ENCODE results near the gene ACADM. TPM values are rescaled to one million over a fixed set of nuclear protein-coding genes. Genes with fewer than 3 reads are reported as not detected.
"Not testable (repeated sequence)": the region's sequence is repeated elsewhere in the genome, so short reads cannot be mapped to it uniquely, and the experiment has no call there.

Gene ACADM
- total RNA-seq, 1 experiment from 2014 or later, result 44.4 TPM

GRCh38 chr1:75731881-75732280, 7.4 kb downstream of the ACADM start:
- in situ Hi-C loops (cut with HindIII; ENCODE audit: low sequenced_read_pairs), result no loop called here
- no peak for DNase-seq (ENCODE audit: low spot score)

DNA sequence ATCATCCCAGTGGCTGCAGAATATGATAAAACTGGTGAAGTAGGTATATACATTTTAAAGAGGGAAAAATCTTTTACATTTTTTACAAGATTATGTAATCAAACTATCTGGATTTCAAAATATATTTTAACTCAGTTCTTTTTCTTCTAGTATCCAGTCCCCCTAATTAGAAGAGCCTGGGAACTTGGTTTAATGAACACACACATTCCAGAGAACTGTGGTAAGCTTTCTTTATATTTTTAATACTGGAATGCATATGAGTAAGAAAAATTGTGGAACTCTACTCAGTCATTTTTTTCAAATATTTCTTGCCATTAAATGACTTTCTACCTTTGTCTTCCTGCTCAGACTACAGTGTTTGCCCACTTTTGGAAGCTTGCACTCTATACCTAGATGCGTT, 8.2 kb downstream of the ACADM start:
- in situ Hi-C loops (cut with HindIII; ENCODE audit: low sequenced_read_pairs), result no loop called here
- no peak for DNase-seq (ENCODE audit: low spot score)

DNA sequence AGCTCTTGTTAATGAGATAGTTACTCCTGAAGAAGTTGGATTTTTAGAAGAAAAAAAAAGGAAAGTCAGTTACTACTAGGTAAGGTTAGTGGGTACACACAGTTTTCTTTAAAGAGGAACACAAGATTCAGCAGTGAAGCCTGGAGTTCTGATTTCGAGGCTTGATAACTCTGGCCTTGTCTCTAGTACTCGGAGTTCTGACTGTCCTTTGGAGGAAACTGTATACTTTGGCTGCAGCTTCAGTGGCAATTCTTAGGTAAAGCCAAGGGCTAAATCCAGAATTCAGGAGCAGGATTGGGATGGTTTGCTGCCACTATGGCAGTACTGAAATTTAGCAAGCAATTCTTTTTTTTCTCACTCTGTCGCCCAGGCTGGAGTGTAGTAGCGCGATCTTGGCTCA, 9.2 kb downstream of the ACADM start:
- no peak for DNase-seq (ENCODE audit: low spot score)
- in situ Hi-C loops (cut with HindIII; ENCODE audit: low sequenced_read_pairs), result no loop called here

GRCh38 chr1:75736016-75736415, 11.5 kb downstream of the ACADM start:
- no peak for DNase-seq (ENCODE audit: low spot score)
- in situ Hi-C loops (cut with HindIII; ENCODE audit: low sequenced_read_pairs), result no loop called here

- in situ Hi-C loops (cut with HindIII; ENCODE audit: low sequenced_read_pairs), result no loop called here
- DNase-seq (ENCODE audit: low spot score), result no peak
Observed at GRCh38 chr1:75742047-75742625, 17.6 kb downstream of the ACADM start.

- no peak for DNase-seq (ENCODE audit: low spot score)
- in situ Hi-C loops (cut with HindIII; ENCODE audit: low sequenced_read_pairs), result no loop called here
Observed at GRCh38 chr1:75745276-75745675, 20.8 kb downstream of the ACADM start.

- in situ Hi-C loops (cut with HindIII; ENCODE audit: low sequenced_read_pairs), result not testable (repeated sequence)
Observed at GRCh38 chr1:75757210-75757609, 32.7 kb downstream of the ACADM start.

GRCh38 chr1:75758543-75758942, 34.0 kb downstream of the ACADM start:
- DNase-seq (ENCODE audit: low spot score); in situ Hi-C loops (cut with HindIII; ENCODE audit: low sequenced_read_pairs): not testable (repeated sequence)

More at GRCh38 chr1:75757210-75757609, 32.7 kb downstream of the ACADM start:
- DNase-seq (ENCODE audit: low spot score), result not testable (repeated sequence)

- in situ Hi-C loops (cut with HindIII; ENCODE audit: low sequenced_read_pairs), result no loop called here
- DNase-seq (ENCODE audit: low spot score), result no peak
Observed at GRCh38 chr1:75764057-75764655, 39.6 kb downstream of the ACADM start.

- in situ Hi-C loops (cut with HindIII; ENCODE audit: low sequenced_read_pairs), result no loop called here
- no peak for DNase-seq (ENCODE audit: low spot score)
Observed at GRCh38 chr1:75765697-75766355, 41.3 kb downstream of the ACADM start.

DNA sequence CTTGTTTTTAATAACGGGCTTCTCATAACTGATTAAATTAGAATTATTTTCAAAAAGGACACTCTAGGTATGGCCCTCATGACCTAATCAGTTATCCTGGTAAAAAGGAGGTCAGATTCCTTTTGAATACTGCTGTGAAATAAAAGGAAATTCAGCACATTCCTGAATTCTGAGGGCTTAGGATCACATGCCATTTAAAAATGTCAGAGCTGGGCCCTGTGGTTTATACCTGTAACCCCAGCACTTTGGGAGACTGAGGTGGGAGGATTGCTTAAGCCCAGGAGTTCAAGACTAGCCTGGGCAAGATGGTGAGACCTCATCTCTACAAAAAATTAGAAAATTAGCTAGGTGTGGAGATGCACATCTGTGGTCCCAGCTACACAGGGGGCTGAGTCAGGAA, 43.5 kb downstream of the ACADM start:
- DNase-seq (ENCODE audit: low spot score), result no peak
- in situ Hi-C loops (cut with HindIII; ENCODE audit: low sequenced_read_pairs), result no loop called here

DNA sequence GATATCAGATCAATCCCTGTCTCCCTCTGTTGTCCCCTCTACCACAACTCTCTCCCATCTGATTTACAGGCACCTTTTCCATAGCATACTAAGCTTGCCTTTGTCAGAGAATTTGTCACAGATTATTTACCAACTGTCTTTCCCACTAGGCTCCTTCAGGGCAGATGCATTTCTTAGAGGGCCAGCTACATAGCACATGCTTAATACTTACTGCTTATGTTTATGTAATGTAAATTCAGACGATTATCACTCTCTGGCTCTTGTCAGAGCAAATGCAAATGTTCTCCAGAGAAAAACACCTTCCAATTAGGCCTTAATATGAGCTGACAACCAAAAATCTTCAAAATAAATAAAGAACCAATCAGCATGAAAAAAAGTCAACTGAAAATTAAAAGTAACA, 46.3 kb downstream of the ACADM start:
- in situ Hi-C loops (cut with HindIII; ENCODE audit: low sequenced_read_pairs), result no loop called here

GRCh38 chr1:75771978-75772377, 47.5 kb downstream of the ACADM start:
- in situ Hi-C loops (cut with HindIII; ENCODE audit: low sequenced_read_pairs), result no loop called here
- DNase-seq (ENCODE audit: low spot score), result no peak

More for the DNA sequence above, 46.3 kb downstream of the ACADM start:
- DNase-seq (ENCODE audit: low spot score), result no peak

GRCh38 chr1:75777812-75778211, 53.3 kb downstream of the ACADM start:
- in situ Hi-C loops (cut with HindIII; ENCODE audit: low sequenced_read_pairs); DNase-seq (ENCODE audit: low spot score): not testable (repeated sequence)

GRCh38 chr1:75778694-75779093, 54.2 kb downstream of the ACADM start:
- DNase-seq (ENCODE audit: low spot score); in situ Hi-C loops (cut with HindIII; ENCODE audit: low sequenced_read_pairs): not testable (repeated sequence)

DNA sequence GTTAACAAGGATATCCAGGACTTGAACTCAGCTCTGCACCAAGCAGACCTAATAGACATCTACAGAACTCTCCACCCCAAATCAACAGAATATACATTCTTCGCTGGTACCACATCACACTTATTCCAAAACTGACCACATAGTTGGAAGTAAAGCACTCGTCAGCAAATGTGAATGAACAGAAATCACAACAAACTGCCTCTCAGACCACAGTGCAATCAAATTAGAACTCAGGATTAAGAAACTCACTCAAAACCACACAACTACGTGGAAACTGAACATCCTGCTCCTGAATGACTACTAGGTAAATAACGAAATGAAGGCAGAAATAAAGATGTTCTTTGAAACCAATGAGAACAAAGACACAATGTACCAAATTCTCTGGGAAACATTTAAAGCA, 55.7 kb downstream of the ACADM start:
- in situ Hi-C loops (cut with HindIII; ENCODE audit: low sequenced_read_pairs), result not testable (repeated sequence)

DNA sequence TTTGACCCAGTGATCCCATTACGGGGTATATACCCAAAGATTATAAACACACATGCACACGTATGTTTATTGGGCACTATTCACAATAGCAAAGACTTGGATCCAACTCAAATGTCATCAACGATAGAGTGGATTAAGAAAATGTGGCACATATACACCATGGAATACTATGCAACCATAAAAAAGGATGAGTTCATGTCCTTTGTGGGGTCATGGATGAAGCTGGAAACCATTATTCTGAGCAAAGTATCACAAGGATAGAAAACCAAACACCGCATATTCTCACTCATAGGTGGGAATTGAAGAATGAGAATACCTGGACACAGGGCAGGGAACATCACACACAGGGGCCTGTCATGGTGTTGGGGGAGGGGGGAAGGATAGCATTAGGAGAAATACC, 59.4 kb downstream of the ACADM start:
- in situ Hi-C loops (cut with HindIII; ENCODE audit: low sequenced_read_pairs); DNase-seq (ENCODE audit: low spot score): not testable (repeated sequence)

More for the DNA sequence above, 55.7 kb downstream of the ACADM start:
- DNase-seq (ENCODE audit: low spot score), result not testable (repeated sequence)

GRCh38 chr1:75785320-75785982, 60.9 kb downstream of the ACADM start:
- DNase-seq (ENCODE audit: low spot score), result no peak
- in situ Hi-C loops (cut with HindIII; ENCODE audit: low sequenced_read_pairs), result no loop called here

DNA sequence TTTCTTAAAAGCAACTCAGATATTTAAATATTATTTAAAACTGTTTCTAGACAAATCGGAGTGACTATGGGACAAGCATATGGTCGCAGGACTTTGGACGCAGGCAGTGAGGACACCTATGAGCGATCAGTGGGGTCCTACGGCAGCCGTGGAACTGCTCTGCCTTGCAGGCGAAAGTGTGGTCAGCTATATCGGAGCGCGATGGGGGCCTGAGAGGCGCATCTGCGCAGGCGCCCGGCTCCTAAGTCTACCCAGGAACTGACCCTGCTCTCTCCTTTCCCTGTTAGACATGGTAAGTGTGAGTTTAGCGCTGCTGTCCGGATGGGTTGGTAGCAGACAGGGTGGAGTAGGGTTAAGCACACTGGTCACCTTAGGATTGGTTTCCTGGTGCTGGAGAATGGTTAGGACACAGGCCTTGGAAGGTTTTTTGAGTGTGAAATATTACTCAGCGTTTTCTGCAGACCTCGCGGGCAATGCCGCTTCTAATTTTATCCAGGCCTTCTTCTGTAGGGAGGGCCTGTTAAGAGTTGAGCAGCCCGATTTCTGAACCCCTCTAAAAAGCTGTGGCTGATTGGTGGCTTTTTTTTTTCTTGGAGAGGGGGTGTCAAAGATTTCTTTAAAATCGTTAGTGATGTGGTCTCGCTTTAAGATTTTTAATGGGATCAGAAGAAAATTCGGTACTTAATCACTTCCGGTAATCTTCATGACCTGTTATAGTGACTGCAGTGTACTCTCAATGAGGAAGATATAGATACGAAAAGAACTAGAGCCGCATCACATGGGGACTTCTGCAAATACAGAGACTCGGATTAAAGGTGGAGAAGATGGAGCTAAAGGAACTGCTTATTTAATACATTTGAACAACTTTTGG, 61.7 kb downstream of the ACADM start, which contains the start of gene RABGGTB:
RABGGTB (plus strand) TSS at position 274 of the 871 bp plus-strand sequence; CDS start at position 290, 16 bp downstream.
- peak; percentile 97 for DNase-seq (ENCODE audit: low spot score)
- in situ Hi-C loops (cut with HindIII; ENCODE audit: low sequenced_read_pairs), result no loop called here

Measured in G401 (cell line).